HL-60 (cell line): ENCODE results near the gene TSSK2.
A peak's percentile ranks its signal among the peaks of the same experiment; 100 is the strongest.

Experiments used
- CTCF ChIP-seq: IDR thresholded peaks from one replicate; pipeline ENCODE4 v1.5.1; 2011; ENCODE audit warnings: low read length, control low read depth, inconsistent platforms; ENCODE audit not compliant: insufficient read depth
- GABPA ChIP-seq: IDR thresholded peaks from 2 replicates; pipeline ENCODE4 v1.6.1; 2012; ENCODE audit warnings: low read depth
- POLR2AphosphoS5 ChIP-seq: IDR thresholded peaks from 2 replicates; pipeline ENCODE4 v1.6.1; 2012; ENCODE audit warnings: low read depth
- REST ChIP-seq: IDR thresholded peaks from 2 replicates; pipeline ENCODE4 v1.6.1; 2012; ENCODE audit warnings: low read depth; ENCODE audit not compliant: insufficient replicate concordance

GRCh38 chr22:19085233-19085718 lies 45.8 kb upstream of the TSSK2 start:
- TF ChIP-seq POLR2AphosphoS5 = no peak; the same call in 1 of the 2 replicates
- peak; percentile 24 for TF ChIP-seq CTCF
- no peak for TF ChIP-seq GABPA
- no peak for TF ChIP-seq REST
